ENCODE results near the gene SMARCC1.
"Not testable (repeated sequence)": the region's sequence is repeated elsewhere in the genome, so short reads cannot be mapped to it uniquely, and the experiment has no call there.

DNA sequence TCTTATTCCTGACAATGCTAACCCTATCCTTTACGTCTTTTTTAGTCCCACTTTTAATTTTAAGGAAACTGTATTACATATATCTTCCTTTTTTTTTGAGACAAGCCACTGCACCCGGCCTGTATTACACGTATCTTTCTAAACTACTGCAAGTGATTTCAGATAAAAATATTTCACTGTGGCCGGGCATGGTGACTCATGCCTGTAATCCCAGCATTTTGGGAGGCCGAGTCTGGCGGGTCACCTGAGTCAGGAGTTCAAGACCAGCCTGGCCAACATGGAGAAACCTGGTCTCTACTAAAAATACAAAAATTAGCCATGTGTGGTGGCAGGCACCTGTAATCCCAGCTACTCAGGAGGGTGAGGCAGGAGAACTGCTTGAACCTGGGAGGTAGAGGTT is 38.3 kb downstream of the SMARCC1 start:
- TF ChIP-seq, protein P1, sequence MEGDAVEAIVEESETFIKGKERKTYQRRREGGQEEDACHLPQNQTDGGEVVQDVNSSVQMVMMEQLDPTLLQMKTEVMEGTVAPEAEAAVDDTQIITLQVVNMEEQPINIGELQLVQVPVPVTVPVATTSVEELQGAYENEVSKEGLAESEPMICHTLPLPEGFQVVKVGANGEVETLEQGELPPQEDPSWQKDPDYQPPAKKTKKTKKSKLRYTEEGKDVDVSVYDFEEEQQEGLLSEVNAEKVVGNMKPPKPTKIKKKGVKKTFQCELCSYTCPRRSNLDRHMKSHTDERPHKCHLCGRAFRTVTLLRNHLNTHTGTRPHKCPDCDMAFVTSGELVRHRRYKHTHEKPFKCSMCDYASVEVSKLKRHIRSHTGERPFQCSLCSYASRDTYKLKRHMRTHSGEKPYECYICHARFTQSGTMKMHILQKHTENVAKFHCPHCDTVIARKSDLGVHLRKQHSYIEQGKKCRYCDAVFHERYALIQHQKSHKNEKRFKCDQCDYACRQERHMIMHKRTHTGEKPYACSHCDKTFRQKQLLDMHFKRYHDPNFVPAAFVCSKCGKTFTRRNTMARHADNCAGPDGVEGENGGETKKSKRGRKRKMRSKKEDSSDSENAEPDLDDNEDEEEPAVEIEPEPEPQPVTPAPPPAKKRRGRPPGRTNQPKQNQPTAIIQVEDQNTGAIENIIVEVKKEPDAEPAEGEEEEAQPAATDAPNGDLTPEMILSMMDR (conservative IDR thresholded peaks at IDR 0.05; ENCODE audit: low read length) = not testable (repeated sequence)
- TF ChIP-seq EZH2phosphoT487 (IDR thresholded peaks at IDR 0.05; ENCODE audit: borderline replicate concordance) = not testable (repeated sequence)

All from Loucy (cell line).